ENCODE measurements around the gene VSIG10L. TPM values are rescaled to one million over a fixed set of nuclear protein-coding genes. Genes with fewer than 3 reads are reported as not detected.

Gene VSIG10L
- total RNA-seq, 1 experiment from 2014 or later: 3.5 TPM

- H3F3A ChIP-seq (ENCODE audit: low read length, unreplicated experiment): no peaks in the 10 kb centered on the region
- no peaks in the 10 kb centered on the region for H3K4me1 ChIP-seq (ENCODE audit: insufficient read depth, low read length)
- DNase-seq: no peak
- POLR2A ChIA-PET (ENCODE audit: unreplicated experiment): no interaction called here
- CTCF ChIA-PET: no interaction called here
- no peaks in the 10 kb centered on the region for H4K20me1 ChIP-seq (ENCODE audit: low read length)
- no peak overlapping the region for H3K4me3 ChIP-seq (ENCODE audit: low read length)
- H3K9me3 ChIP-seq (ENCODE audit: low read length): peaks cover 10% of the 10 kb centered on the region; the same call in 1 of the 2 replicates
- TF ChIP-seq EZH2 (IDR thresholded peaks at IDR 0.05; ENCODE audit: low read length, unreplicated experiment) (no peak), CTCF (conservative IDR thresholded peaks at IDR 0.05; ENCODE audit: low read depth, low read length) (no peak), EZH2phosphoT487 (IDR thresholded peaks at IDR 0.05; ENCODE audit: borderline replicate concordance, low read length) (no peak)
- H3K4me2 ChIP-seq (ENCODE audit: low read length): no peak overlapping the region
- H3K27ac ChIP-seq (ENCODE audit: low read length): no peak overlapping the region
- BruUV-seq (replicated peaks): no TSS peak
- no peaks in the 10 kb centered on the region for H3K36me3 ChIP-seq (ENCODE audit: low read depth, low read length)
- no peaks in the 10 kb centered on the region for H3K9me2 ChIP-seq (replicated peaks; ENCODE audit: low read length)
- intact Hi-C loops (cut with micrococcal nuclease): no loop called here
- H3K27me3 ChIP-seq (ENCODE audit: low read length): peaks cover 30% of the 10 kb centered on the region
- no peak for ATAC-seq
- H3K79me2 ChIP-seq (ENCODE audit: low read length): no peaks in the 10 kb centered on the region
- no peak overlapping the region for H2AFZ ChIP-seq (ENCODE audit: low read length)
- H3K9ac ChIP-seq (ENCODE audit: low read length): no peak overlapping the region
Measured at GRCh38 chr19:51305479-51305878, 36.5 kb downstream of the VSIG10L start.

DNA sequence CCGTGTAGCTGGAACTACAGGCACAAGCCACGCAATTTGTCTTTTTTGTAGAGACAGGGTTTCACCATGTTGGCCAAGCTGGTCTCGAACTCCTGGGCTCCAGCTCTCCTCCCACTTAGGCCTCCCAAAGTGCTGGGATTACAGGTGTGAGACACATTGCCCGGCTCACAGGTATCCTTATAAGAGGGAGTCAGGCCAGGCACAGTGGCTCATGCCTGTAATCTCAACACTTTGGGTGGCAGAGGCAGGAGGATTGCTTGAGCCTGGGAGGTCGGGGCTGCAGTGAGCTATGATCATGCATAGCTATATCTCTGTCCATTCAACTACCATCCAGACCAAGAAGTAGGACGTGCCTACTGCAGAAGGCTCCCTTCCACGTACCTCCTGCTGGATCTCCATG is 40.7 kb downstream of the VSIG10L start:
- Histone ChIP-seq H2AFZ (ENCODE audit: low read length) (no peak overlapping the region), H3K36me3 (ENCODE audit: low read depth, low read length) (no peaks in the 10 kb centered on the region), H3K4me1 (ENCODE audit: insufficient read depth, low read length) (no peaks in the 10 kb centered on the region), H3K9me3 (ENCODE audit: low read length) (no peaks in the 10 kb centered on the region), H3K4me3 (ENCODE audit: low read length) (no peak overlapping the region), H3K9me2 (replicated peaks; ENCODE audit: low read length) (no peaks in the 10 kb centered on the region), H3F3A (ENCODE audit: low read length, unreplicated experiment) (no peaks in the 10 kb centered on the region), H3K27ac (ENCODE audit: low read length) (no peak overlapping the region), H3K79me2 (ENCODE audit: low read length) (no peaks in the 10 kb centered on the region), H3K4me2 (ENCODE audit: low read length) (no peak overlapping the region), H3K9ac (ENCODE audit: low read length) (no peak overlapping the region), H4K20me1 (ENCODE audit: low read length) (no peaks in the 10 kb centered on the region), H3K27me3 (ENCODE audit: low read length) (peaks cover 41% of the 10 kb centered on the region)
- intact Hi-C loops (cut with micrococcal nuclease): no loop called here
- TF ChIP-seq EZH2 (IDR thresholded peaks at IDR 0.05; ENCODE audit: low read length, unreplicated experiment) (no peak), EZH2phosphoT487 (IDR thresholded peaks at IDR 0.05; ENCODE audit: borderline replicate concordance, low read length) (no peak), CTCF (conservative IDR thresholded peaks at IDR 0.05; ENCODE audit: low read depth, low read length) (no peak)
- DNase-seq (no peak), ATAC-seq (no peak)
- ChIA-PET POLR2A (ENCODE audit: unreplicated experiment) (no interaction called here), CTCF (no interaction called here)
- BruUV-seq (replicated peaks): no TSS peak

DNA sequence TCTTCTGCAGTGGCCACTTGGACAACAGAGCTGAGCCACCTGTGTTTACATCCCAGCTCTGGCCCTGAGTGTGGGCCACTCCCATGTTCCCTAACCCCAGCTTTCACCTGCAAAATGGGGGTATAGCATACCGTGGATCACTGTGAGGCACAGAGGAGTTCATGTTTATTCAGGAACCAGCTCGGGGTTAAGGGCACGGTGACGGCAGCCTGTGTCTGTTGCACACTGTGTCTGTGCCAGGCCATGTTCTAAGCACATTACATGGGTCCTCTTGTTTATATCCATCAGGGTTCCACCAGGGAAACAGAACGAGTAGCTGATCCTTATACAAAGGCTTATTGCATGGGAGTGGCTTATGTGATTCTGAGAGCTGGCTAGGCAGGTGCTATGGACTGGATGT is 44.5 kb downstream of the VSIG10L start:
- ChIA-PET CTCF (no interaction called here), POLR2A (ENCODE audit: unreplicated experiment) (no interaction called here)
- Histone ChIP-seq H2AFZ (ENCODE audit: low read length) (no peak overlapping the region), H3K4me1 (ENCODE audit: insufficient read depth, low read length) (no peaks in the 10 kb centered on the region), H3F3A (ENCODE audit: low read length, unreplicated experiment) (no peaks in the 10 kb centered on the region), H3K4me2 (ENCODE audit: low read length) (no peak overlapping the region), H3K79me2 (ENCODE audit: low read length) (no peaks in the 10 kb centered on the region), H3K27ac (ENCODE audit: low read length) (no peak overlapping the region), H3K27me3 (ENCODE audit: low read length) (peaks cover 76% of the 10 kb centered on the region), H4K20me1 (ENCODE audit: low read length) (no peaks in the 10 kb centered on the region), H3K36me3 (ENCODE audit: low read depth, low read length) (no peaks in the 10 kb centered on the region), H3K4me3 (ENCODE audit: low read length) (no peak overlapping the region), H3K9me3 (ENCODE audit: low read length) (no peaks in the 10 kb centered on the region), H3K9me2 (replicated peaks; ENCODE audit: low read length) (no peaks in the 10 kb centered on the region), H3K9ac (ENCODE audit: low read length) (no peak overlapping the region)
- BruUV-seq (replicated peaks): no TSS peak
- intact Hi-C loops (cut with micrococcal nuclease): no loop called here
- TF ChIP-seq EZH2phosphoT487 (IDR thresholded peaks at IDR 0.05; ENCODE audit: borderline replicate concordance, low read length) (no peak), EZH2 (IDR thresholded peaks at IDR 0.05; ENCODE audit: low read length, unreplicated experiment) (no peak), CTCF (conservative IDR thresholded peaks at IDR 0.05; ENCODE audit: low read depth, low read length) (no peak)
- ATAC-seq: no peak
- DNase-seq: no peak
